ENCODE measurements around the gene NOX4.

NOX4 gene

GRCh38 chr11:89279176-89279575 is 212.0 kb downstream of the NOX4 start:
- Histone ChIP-seq H3K4me3 (ENCODE audit: insufficient read length, low read depth) (no peak overlapping the region), H3K27me3 (ENCODE audit: insufficient read depth, insufficient read length) (no peaks in the 10 kb centered on the region), H3K36me3 (ENCODE audit: insufficient read depth, insufficient read length, low read length) (no peaks in the 10 kb centered on the region), H3K4me1 (ENCODE audit: insufficient read depth, insufficient read length) (no peaks in the 10 kb centered on the region), H3K9me3 (ENCODE audit: insufficient read depth, low read length) (no peaks in the 10 kb centered on the region), H3K9ac (ENCODE audit: insufficient read length, low read depth) (no peak overlapping the region)
- DNase-seq (ENCODE audit: low read depth, low spot score): no peak
- no peak for TF ChIP-seq SUZ12 (IDR thresholded peaks at IDR 0.05; ENCODE audit: extremely low read depth, insufficient read depth, insufficient read length)
- TF ChIP-seq ZNF274 (IDR thresholded peaks at IDR 0.05; ENCODE audit: low read depth, low read length): no peak
- TF ChIP-seq YY1 (IDR thresholded peaks at IDR 0.05; ENCODE audit: insufficient read depth, insufficient read length): no peak

- DNase-seq (ENCODE audit: low read depth, low spot score): no peak
Measured at GRCh38 chr11:89275966-89276365, 215.2 kb downstream of the NOX4 start.

More at GRCh38 chr11:89275966-89276365, 215.2 kb downstream of the NOX4 start:
- TF ChIP-seq SUZ12 (IDR thresholded peaks at IDR 0.05; ENCODE audit: extremely low read depth, insufficient read depth, insufficient read length): no peak
- no peak for TF ChIP-seq YY1 (IDR thresholded peaks at IDR 0.05; ENCODE audit: insufficient read depth, insufficient read length)
- TF ChIP-seq ZNF274 (IDR thresholded peaks at IDR 0.05; ENCODE audit: low read depth, low read length): no peak
- Histone ChIP-seq H3K36me3 (ENCODE audit: insufficient read depth, insufficient read length, low read length) (no peaks in the 10 kb centered on the region), H3K4me1 (ENCODE audit: insufficient read depth, insufficient read length) (no peaks in the 10 kb centered on the region), H3K4me3 (ENCODE audit: insufficient read length, low read depth) (no peak overlapping the region), H3K9me3 (ENCODE audit: insufficient read depth, low read length) (no peaks in the 10 kb centered on the region), H3K9ac (ENCODE audit: insufficient read length, low read depth) (no peak overlapping the region), H3K27me3 (ENCODE audit: insufficient read depth, insufficient read length) (no peaks in the 10 kb centered on the region)

Data from NT2/D1 (cell line).